ENCODE data around the gene KIF26B.

DNA sequence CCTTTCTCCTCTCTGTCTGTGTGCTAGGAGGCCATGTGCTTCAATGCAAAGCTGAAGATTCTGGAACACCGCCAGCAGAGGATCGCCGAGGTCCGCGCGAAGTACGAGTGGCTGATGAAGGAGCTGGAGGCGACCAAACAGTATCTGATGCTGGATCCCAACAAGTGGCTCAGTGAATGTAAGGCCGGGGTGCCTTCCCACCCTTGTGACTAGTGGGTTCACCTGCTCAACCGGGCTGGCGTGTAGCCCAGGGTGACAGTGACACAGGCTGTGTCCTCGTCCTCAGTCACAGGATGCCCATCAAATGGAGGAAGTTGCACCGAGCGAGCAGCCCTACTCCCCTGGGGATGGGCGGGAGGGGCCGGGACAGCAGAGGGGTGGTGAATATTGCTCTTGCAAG lies 544.1 kb downstream of the KIF26B start:
- TF ChIP-seq, protein P1, sequence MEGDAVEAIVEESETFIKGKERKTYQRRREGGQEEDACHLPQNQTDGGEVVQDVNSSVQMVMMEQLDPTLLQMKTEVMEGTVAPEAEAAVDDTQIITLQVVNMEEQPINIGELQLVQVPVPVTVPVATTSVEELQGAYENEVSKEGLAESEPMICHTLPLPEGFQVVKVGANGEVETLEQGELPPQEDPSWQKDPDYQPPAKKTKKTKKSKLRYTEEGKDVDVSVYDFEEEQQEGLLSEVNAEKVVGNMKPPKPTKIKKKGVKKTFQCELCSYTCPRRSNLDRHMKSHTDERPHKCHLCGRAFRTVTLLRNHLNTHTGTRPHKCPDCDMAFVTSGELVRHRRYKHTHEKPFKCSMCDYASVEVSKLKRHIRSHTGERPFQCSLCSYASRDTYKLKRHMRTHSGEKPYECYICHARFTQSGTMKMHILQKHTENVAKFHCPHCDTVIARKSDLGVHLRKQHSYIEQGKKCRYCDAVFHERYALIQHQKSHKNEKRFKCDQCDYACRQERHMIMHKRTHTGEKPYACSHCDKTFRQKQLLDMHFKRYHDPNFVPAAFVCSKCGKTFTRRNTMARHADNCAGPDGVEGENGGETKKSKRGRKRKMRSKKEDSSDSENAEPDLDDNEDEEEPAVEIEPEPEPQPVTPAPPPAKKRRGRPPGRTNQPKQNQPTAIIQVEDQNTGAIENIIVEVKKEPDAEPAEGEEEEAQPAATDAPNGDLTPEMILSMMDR (conservative IDR thresholded peaks at IDR 0.05; ENCODE audit: low read depth in 2 of 2), result no peak
- TF ChIP-seq EZH2 (IDR thresholded peaks at IDR 0.05; ENCODE audit: low read depth, unreplicated experiment) (no peak), EZH2phosphoT487 (IDR thresholded peaks at IDR 0.05; ENCODE audit: unreplicated experiment) (no peak), ZNF331 (CRISPR knock-in tag; IDR thresholded peaks at IDR 0.05; ENCODE audit: low read depth) (no peak), STAT1 (IDR thresholded peaks at IDR 0.05; ENCODE audit: unreplicated experiment) (no peak), POLR2AphosphoS5 (IDR thresholded peaks at IDR 0.05; ENCODE audit: low read depth) (no peak), CREB1 (CRISPR knock-in tag; IDR thresholded peaks at IDR 0.05; ENCODE audit: low read depth) (no peak), ZNF114 (CRISPR knock-in tag; IDR thresholded peaks at IDR 0.05) (no peak), JUNB (IDR thresholded peaks at IDR 0.05; ENCODE audit: unreplicated experiment) (no peak)
- TF ChIP-seq, protein P2, sequence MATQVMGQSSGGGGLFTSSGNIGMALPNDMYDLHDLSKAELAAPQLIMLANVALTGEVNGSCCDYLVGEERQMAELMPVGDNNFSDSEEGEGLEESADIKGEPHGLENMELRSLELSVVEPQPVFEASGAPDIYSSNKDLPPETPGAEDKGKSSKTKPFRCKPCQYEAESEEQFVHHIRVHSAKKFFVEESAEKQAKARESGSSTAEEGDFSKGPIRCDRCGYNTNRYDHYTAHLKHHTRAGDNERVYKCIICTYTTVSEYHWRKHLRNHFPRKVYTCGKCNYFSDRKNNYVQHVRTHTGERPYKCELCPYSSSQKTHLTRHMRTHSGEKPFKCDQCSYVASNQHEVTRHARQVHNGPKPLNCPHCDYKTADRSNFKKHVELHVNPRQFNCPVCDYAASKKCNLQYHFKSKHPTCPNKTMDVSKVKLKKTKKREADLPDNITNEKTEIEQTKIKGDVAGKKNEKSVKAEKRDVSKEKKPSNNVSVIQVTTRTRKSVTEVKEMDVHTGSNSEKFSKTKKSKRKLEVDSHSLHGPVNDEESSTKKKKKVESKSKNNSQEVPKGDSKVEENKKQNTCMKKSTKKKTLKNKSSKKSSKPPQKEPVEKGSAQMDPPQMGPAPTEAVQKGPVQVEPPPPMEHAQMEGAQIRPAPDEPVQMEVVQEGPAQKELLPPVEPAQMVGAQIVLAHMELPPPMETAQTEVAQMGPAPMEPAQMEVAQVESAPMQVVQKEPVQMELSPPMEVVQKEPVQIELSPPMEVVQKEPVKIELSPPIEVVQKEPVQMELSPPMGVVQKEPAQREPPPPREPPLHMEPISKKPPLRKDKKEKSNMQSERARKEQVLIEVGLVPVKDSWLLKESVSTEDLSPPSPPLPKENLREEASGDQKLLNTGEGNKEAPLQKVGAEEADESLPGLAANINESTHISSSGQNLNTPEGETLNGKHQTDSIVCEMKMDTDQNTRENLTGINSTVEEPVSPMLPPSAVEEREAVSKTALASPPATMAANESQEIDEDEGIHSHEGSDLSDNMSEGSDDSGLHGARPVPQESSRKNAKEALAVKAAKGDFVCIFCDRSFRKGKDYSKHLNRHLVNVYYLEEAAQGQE (IDR thresholded peaks at IDR 0.05; ENCODE audit: unreplicated experiment), result no peak
- TF ChIP-seq, protein P3, sequence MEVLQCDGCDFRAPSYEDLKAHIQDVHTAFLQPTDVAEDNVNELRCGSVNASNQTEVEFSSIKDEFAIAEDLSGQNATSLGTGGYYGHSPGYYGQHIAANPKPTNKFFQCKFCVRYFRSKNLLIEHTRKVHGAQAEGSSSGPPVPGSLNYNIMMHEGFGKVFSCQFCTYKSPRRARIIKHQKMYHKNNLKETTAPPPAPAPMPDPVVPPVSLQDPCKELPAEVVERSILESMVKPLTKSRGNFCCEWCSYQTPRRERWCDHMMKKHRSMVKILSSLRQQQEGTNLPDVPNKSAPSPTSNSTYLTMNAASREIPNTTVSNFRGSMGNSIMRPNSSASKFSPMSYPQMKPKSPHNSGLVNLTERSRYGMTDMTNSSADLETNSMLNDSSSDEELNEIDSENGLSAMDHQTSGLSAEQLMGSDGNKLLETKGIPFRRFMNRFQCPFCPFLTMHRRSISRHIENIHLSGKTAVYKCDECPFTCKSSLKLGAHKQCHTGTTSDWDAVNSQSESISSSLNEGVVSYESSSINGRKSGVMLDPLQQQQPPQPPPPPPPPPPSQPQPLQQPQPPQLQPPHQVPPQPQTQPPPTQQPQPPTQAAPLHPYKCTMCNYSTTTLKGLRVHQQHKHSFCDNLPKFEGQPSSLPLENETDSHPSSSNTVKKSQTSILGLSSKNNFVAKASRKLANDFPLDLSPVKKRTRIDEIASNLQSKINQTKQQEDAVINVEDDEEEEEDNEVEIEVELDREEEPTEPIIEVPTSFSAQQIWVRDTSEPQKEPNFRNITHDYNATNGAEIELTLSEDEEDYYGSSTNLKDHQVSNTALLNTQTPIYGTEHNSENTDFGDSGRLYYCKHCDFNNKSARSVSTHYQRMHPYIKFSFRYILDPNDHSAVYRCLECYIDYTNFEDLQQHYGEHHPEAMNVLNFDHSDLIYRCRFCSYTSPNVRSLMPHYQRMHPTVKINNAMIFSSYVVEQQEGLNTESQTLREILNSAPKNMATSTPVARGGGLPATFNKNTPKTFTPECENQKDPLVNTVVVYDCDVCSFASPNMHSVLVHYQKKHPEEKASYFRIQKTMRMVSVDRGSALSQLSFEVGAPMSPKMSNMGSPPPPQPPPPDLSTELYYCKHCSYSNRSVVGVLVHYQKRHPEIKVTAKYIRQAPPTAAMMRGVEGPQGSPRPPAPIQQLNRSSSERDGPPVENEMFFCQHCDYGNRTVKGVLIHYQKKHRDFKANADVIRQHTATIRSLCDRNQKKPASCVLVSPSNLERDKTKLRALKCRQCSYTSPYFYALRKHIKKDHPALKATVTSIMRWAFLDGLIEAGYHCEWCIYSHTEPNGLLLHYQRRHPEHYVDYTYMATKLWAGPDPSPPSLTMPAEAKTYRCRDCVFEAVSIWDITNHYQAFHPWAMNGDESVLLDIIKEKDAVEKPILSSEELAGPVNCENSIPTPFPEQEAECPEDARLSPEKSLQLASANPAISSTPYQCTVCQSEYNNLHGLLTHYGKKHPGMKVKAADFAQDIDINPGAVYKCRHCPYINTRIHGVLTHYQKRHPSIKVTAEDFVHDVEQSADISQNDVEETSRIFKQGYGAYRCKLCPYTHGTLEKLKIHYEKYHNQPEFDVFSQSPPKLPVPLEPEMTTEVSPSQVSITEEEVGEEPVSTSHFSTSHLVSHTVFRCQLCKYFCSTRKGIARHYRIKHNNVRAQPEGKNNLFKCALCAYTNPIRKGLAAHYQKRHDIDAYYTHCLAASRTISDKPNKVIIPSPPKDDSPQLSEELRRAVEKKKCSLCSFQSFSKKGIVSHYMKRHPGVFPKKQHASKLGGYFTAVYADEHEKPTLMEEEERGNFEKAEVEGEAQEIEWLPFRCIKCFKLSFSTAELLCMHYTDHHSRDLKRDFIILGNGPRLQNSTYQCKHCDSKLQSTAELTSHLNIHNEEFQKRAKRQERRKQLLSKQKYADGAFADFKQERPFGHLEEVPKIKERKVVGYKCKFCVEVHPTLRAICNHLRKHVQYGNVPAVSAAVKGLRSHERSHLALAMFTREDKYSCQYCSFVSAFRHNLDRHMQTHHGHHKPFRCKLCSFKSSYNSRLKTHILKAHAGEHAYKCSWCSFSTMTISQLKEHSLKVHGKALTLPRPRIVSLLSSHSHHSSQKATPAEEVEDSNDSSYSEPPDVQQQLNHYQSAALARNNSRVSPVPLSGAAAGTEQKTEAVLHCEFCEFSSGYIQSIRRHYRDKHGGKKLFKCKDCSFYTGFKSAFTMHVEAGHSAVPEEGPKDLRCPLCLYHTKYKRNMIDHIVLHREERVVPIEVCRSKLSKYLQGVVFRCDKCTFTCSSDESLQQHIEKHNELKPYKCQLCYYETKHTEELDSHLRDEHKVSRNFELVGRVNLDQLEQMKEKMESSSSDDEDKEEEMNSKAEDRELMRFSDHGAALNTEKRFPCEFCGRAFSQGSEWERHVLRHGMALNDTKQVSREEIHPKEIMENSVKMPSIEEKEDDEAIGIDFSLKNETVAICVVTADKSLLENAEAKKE (CRISPR knock-in tag; IDR thresholded peaks at IDR 0.05), result no peak
